Endothelial cell of umbilical vein (primary cell): ENCODE data around the gene C12orf76. TPM values are rescaled to one million over a fixed set of nuclear protein-coding genes. Genes with fewer than 3 reads are reported as not detected.

Source experiments
- BruUV-seq: library from RNA; stranded (reverse); fragments of 400-500 nt; replicated peaks from 2 replicates; lab custom pipeline; 2021; lab: Mats Ljungman, UMichigan
- CTCF ChIA-PET: fragments of 300-600, 350-600 bp; sonication (Branson Sonifier 250); formaldehyde crosslinking; loops from one replicate; lab custom pipeline; 2021; ENCODE audit warnings: antibody characterized with exemption, inconsistent platforms; lab: Charles Lee
- POLR2A ChIA-PET: fragments of 300-600, 350-600 bp; sonication (Branson Sonifier 250); formaldehyde crosslinking; loops from one replicate; lab custom pipeline; 2021; ENCODE audit warnings: antibody characterized with exemption, inconsistent platforms; lab: Charles Lee
- DNase-seq: peaks from one replicate; pipeline ENCODE4 v3.0.0-alpha.2; 2011; ENCODE audit warnings: low read depth, low spot score
- FAIRE-seq: peaks from 2 replicates; lab custom pipeline; 2011; peaks lifted over from hg19 to GRCh38; lab: Jason Lieb, UNC
- H2AFZ ChIP-seq: 2 replicates; pipeline ENCODE4 v1.6.0; 2012; ENCODE audit warnings: low read depth, low read length, control low read depth, inconsistent platforms
- H3K27ac ChIP-seq: 2 replicates; pipeline ENCODE4 v1.5.1; 2011; ENCODE audit warnings: low read depth, mild to moderate bottlenecking, control low read depth, low read length, moderate library complexity; ENCODE audit not compliant: insufficient read depth
- H3K27me3 ChIP-seq, 2 experiments: 2 replicates each; pipeline versions ENCODE4 v1.6.0 to v1.6.1; 2011; ENCODE audit warnings: low read length in 2 of 2, mixed read lengths in 1 of 2; ENCODE audit not compliant: control insufficient read depth in 2 of 2, insufficient read depth in 2 of 2
- H3K36me3 ChIP-seq, 2 experiments: 2 replicates in 1 of 2; 3 replicates in 1 of 2; pipeline ENCODE4 v1.5.1; 2011; ENCODE audit warnings: low read length in 2 of 2, mild to moderate bottlenecking in 1 of 2, moderate library complexity in 1 of 2; ENCODE audit not compliant: control insufficient read depth in 2 of 2, insufficient read depth in 2 of 2; ENCODE audit errors: extremely low read depth in 1 of 2
- H3K4me1 ChIP-seq: 3 replicates; pipeline ENCODE4 v1.5.1; 2011; ENCODE audit warnings: mild to moderate bottlenecking, low read length; ENCODE audit not compliant: control insufficient read depth, insufficient read depth; ENCODE audit errors: extremely low read depth
- H3K4me2 ChIP-seq: 2 replicates; pipeline ENCODE4 v1.6.1; 2011; ENCODE audit warnings: low read length, control low read depth, mixed read lengths; ENCODE audit not compliant: insufficient read depth
- H3K4me3 ChIP-seq, 3 experiments: fragments of 200-600 bp in 1 of 3; sonication (generic), shearing (Covaris generic) in 1 of 3; replicated peaks in 1 of 3; 2 replicates each; pipeline ENCODE4 v1.5.1; 2011 to 2016; ENCODE audit warnings: control low read depth in 3 of 3, low read length in 3 of 3, mild to moderate bottlenecking in 2 of 3, inconsistent platforms in 1 of 3, low read depth in 1 of 3, moderate library complexity in 1 of 3; ENCODE audit not compliant: insufficient read depth in 1 of 3
- H3K79me2 ChIP-seq: 2 replicates; pipeline ENCODE4 v1.6.0; 2012; ENCODE audit warnings: low read length, inconsistent platforms; ENCODE audit not compliant: control insufficient read depth, insufficient read depth
- H3K9ac ChIP-seq: replicated peaks from 2 replicates; pipeline ENCODE3; 2011; ENCODE audit warnings: low read length, control low read depth; ENCODE audit not compliant: insufficient read depth; ENCODE audit errors: extremely low read depth
- H3K9me1 ChIP-seq: replicated peaks from 3 replicates; pipeline ENCODE4 v1.6.0; 2011; ENCODE audit warnings: mild to moderate bottlenecking, low read length; ENCODE audit not compliant: control insufficient read depth, insufficient read depth; ENCODE audit errors: extremely low read depth
- H3K9me3 ChIP-seq: replicated peaks from 2 replicates; pipeline ENCODE4 v1.5.1; 2012; ENCODE audit warnings: low read length, inconsistent platforms; ENCODE audit not compliant: control insufficient read depth, insufficient read depth
- H4K20me1 ChIP-seq: replicated peaks from 2 replicates; pipeline ENCODE3; 2011; ENCODE audit warnings: mild to moderate bottlenecking, low read length; ENCODE audit not compliant: control insufficient read depth, insufficient read depth; ENCODE audit errors: extremely low read depth
- EZH2 ChIP-seq: IDR thresholded peaks from 2 replicates; pipeline ENCODE4 v1.6.1; 2012; ENCODE audit warnings: borderline replicate concordance, low read depth, mild to moderate bottlenecking, moderate library complexity, low read length, inconsistent platforms; ENCODE audit not compliant: severe bottlenecking
- FOS ChIP-seq: IDR thresholded peaks from 2 replicates; pipeline ENCODE4 v1.6.1; 2011; ENCODE audit warnings: mild to moderate bottlenecking, low read length, moderate library complexity, borderline replicate concordance; ENCODE audit not compliant: insufficient read depth
- GATA2 ChIP-seq: IDR thresholded peaks from 2 replicates; pipeline ENCODE4 v1.7.0; 2011; ENCODE audit warnings: low read depth, mild to moderate bottlenecking, moderate library complexity, mixed read lengths, low read length; ENCODE audit not compliant: insufficient read length, insufficient read depth
- JUN ChIP-seq: IDR thresholded peaks from 2 replicates; pipeline ENCODE4 v1.6.1; 2011; ENCODE audit warnings: borderline replicate concordance, low read depth; ENCODE audit not compliant: insufficient read length, insufficient read depth
- MAX ChIP-seq: IDR thresholded peaks from 2 replicates; pipeline ENCODE4 v1.6.1; 2011; ENCODE audit not compliant: insufficient read depth, insufficient read length
- MYC ChIP-seq: IDR thresholded peaks from one replicate; pipeline ENCODE4 v1.6.1; 2011; ENCODE audit warnings: mild to moderate bottlenecking, low read depth, low read length
- POLR2A ChIP-seq: IDR thresholded peaks from 2 replicates; pipeline ENCODE4 v1.6.1; 2012; ENCODE audit warnings: low read depth, mild to moderate bottlenecking, control low read depth, low read length
- POLR2AphosphoS5 ChIP-seq: IDR thresholded peaks from 2 replicates; pipeline ENCODE4 v1.6.1; 2012; ENCODE audit warnings: low read depth, mild to moderate bottlenecking, control low read depth, low read length, moderate library complexity; ENCODE audit not compliant: insufficient read depth
- dilution Hi-C: fragments of 300-500 bp; cut with MboI; formaldehyde crosslinking; loops from one replicate; pipeline ENCODE4 v1.15.0; 2019; ENCODE audit warnings: low sequenced_read_pairs; ENCODE audit not compliant: extremely low pct_ligation_motif_present
- intact Hi-C: fragments of 100-400 bp; cut with micrococcal nuclease; formaldehyde crosslinking; loops from one replicate; pipeline ENCODE4 v1.10.0; 2022
- polyA plus RNA-seq, 4 experiments: library from polyadenylated mRNA; depleted of rRNA in 3 of 4; stranded (reverse) in 3 of 4; unstranded in 1 of 4; fragments of >200 nt; gene quantifications; 2 replicates each; pipeline versions ENCODE4 v1.2.1 to v1.2.3, GENCODE V29; 2011 to 2012; ENCODE audit warnings: missing spikeins in 1 of 4
- total RNA-seq: library from RNA; stranded (reverse); gene quantifications from 2 replicates; pipeline ENCODE4 v1.2.3, GENCODE V29; 2021
- TF ChIP-seq, protein P1 (sequence below), 2 donors: IDR thresholded peaks; 1 replicate in 1 of 2; 2 replicates in 1 of 2; pipeline ENCODE4 v1.5.1; 2011; ENCODE audit warnings: low read length in 2 of 2, mild to moderate bottlenecking in 2 of 2, moderate library complexity in 2 of 2, control low read depth in 1 of 2, inconsistent platforms in 1 of 2, low read depth in 1 of 2; ENCODE audit not compliant: insufficient read depth in 1 of 2; ENCODE audit errors: extremely low read depth in 1 of 2

The C12orf76 gene
- total and polyA plus RNA-seq, 2 donors (not counting 3 experiments of a cell fraction or from before 2014, with no cell fraction given), result 13.4 to 17.1 TPM

- ChIA-PET CTCF (no interaction called here), POLR2A (no interaction called here)
- H3K27ac ChIP-seq, result no peak overlapping the region
- H2AFZ ChIP-seq, result no peak overlapping the region
- BruUV-seq, result no TSS peak
- H3K9me1 ChIP-seq, result no peaks in the 10 kb centered on the region
- intact Hi-C loops, result no loop called here
- DNase-seq (no peak), FAIRE-seq (no peak)
- TF ChIP-seq, protein P1, sequence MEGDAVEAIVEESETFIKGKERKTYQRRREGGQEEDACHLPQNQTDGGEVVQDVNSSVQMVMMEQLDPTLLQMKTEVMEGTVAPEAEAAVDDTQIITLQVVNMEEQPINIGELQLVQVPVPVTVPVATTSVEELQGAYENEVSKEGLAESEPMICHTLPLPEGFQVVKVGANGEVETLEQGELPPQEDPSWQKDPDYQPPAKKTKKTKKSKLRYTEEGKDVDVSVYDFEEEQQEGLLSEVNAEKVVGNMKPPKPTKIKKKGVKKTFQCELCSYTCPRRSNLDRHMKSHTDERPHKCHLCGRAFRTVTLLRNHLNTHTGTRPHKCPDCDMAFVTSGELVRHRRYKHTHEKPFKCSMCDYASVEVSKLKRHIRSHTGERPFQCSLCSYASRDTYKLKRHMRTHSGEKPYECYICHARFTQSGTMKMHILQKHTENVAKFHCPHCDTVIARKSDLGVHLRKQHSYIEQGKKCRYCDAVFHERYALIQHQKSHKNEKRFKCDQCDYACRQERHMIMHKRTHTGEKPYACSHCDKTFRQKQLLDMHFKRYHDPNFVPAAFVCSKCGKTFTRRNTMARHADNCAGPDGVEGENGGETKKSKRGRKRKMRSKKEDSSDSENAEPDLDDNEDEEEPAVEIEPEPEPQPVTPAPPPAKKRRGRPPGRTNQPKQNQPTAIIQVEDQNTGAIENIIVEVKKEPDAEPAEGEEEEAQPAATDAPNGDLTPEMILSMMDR (IDR thresholded peaks at IDR 0.05; ENCODE audit: extremely low read depth in 1 of 2, insufficient read depth in 1 of 2, low read depth in 1 of 2, low read length in 2 of 2), result no peak
- TF ChIP-seq GATA2, result no peak
- H3K4me2 ChIP-seq, result no peak overlapping the region
- no peaks in the 10 kb centered on the region for H3K9me3 ChIP-seq
- H3K79me2 ChIP-seq, result no peaks in the 10 kb centered on the region
- H4K20me1 ChIP-seq, result no peaks in the 10 kb centered on the region
- H3K36me3 ChIP-seq, result no peaks in the 10 kb centered on the region
- no peaks in the 10 kb centered on the region for H3K27me3 ChIP-seq
- peaks cover 4% of the 10 kb centered on the region for H3K4me1 ChIP-seq
- dilution Hi-C loops, result no loop called here
- H3K4me3 ChIP-seq, result no peak overlapping the region
- no peak overlapping the region for H3K9ac ChIP-seq
These were observed 23.6 kb upstream of the C12orf76 start for GRCh38 chr12:110071967-110072366.

- Histone ChIP-seq H2AFZ (no peak overlapping the region), H3K4me3 (no peak overlapping the region), H3K9me3 (no peaks in the 10 kb centered on the region), H3K9ac (no peak overlapping the region), H3K79me2 (no peaks in the 10 kb centered on the region), H4K20me1 (no peaks in the 10 kb centered on the region), H3K4me2 (no peak overlapping the region), H3K36me3 (no peaks in the 10 kb centered on the region), H3K27ac (no peak overlapping the region), H3K4me1 (peaks cover 4% of the 10 kb centered on the region), H3K9me1 (no peaks in the 10 kb centered on the region), H3K27me3 (no peaks in the 10 kb centered on the region)
- POLR2A ChIA-PET, result no interaction called here
- intact Hi-C loops, result no loop called here
- dilution Hi-C loops, result no loop called here
- no peak for FAIRE-seq
- no TSS peak for BruUV-seq
- TF ChIP-seq FOS (no peak), MAX (no peak), JUN (no peak), MYC (no peak), POLR2A (no peak), EZH2 (no peak), POLR2AphosphoS5 (no peak), GATA2 (no peak)
- TF ChIP-seq, protein P1 (IDR thresholded peaks at IDR 0.05; ENCODE audit: extremely low read depth in 1 of 2, insufficient read depth in 1 of 2, low read depth in 1 of 2, low read length in 2 of 2), result no peak
- no peak for DNase-seq
- CTCF ChIA-PET, result interaction anchor here (1.1 kb wide), 1 partner anchor 8 kb away, joined by 3 read pairs; no protein-coding TSS in a partner anchor
These were observed 23.2 kb upstream of the C12orf76 start for GRCh38 chr12:110071504-110071903.
